ENCODE data around the gene CYBB.

GRCh38 chrX:37854748-37855147 lies 74.9 kb downstream of the CYBB start:
- TF ChIP-seq CTCF (IDR thresholded peaks at IDR 0.05) (no peak), POLR2A (IDR thresholded peaks at IDR 0.05) (no peak)

Data from testis (tissue), 2 donors.